SK-N-SH treated with all-trans-retinoic acid at 6 μM for 48 hours (cell line): ENCODE data around the gene EVC.

Experiments
- ATAC-seq: fragments of 200-7000 bp; cut with Tn5 transposase; 3 replicates; pipeline ENCODE4 v1.9.1; 2020; ENCODE audit warnings: mild to moderate bottlenecking, moderate library complexity
- ARNTL ChIP-seq: fragments of 450-650 bp; formaldehyde crosslinking; IDR thresholded peaks from 2 replicates; pipeline ENCODE4 v1.5.0; 2020; ENCODE audit warnings: low read depth, mild to moderate bottlenecking, moderate library complexity, borderline replicate concordance
- BACH2 ChIP-seq: fragments of 250-450 bp; sonication (Bioruptor Pico); IDR thresholded peaks from 2 replicates; pipeline ENCODE4 v1.9.0; 2021; ENCODE audit warnings: mild to moderate bottlenecking, borderline replicate concordance
- CREB5 ChIP-seq: fragments of 250-450 bp; sonication (Bioruptor Pico); IDR thresholded peaks from 2 replicates; pipeline ENCODE4 v1.5.1; 2020; ENCODE audit warnings: low read depth, mild to moderate bottlenecking, moderate library complexity
- CSDC2 ChIP-seq: fragments of 250-450 bp; sonication (Bioruptor Pico); IDR thresholded peaks from 2 replicates; pipeline ENCODE4 v1.5.0; 2020; ENCODE audit warnings: mild to moderate bottlenecking, moderate library complexity
- ESRRG ChIP-seq: fragments of 250-450 bp; sonication (Bioruptor Pico); IDR thresholded peaks from 2 replicates; pipeline ENCODE4 v1.6.1; 2021; ENCODE audit warnings: mild to moderate bottlenecking
- GLIS3 ChIP-seq: fragments of 250-450 bp; sonication (Bioruptor Pico); IDR thresholded peaks from 2 replicates; pipeline ENCODE4 v1.5.0; 2020; ENCODE audit warnings: mild to moderate bottlenecking, moderate library complexity
- ISL1 ChIP-seq: fragments of 250-450 bp; sonication (Bioruptor Pico); IDR thresholded peaks from 2 replicates; pipeline ENCODE4 v2.1.2; 2022; ENCODE audit warnings: mild to moderate bottlenecking, moderate library complexity
- OSR1 ChIP-seq: fragments of 250-450 bp; sonication (Bioruptor Pico); IDR thresholded peaks from 2 replicates; pipeline ENCODE4 v1.8.0; 2022; ENCODE audit warnings: moderate library complexity, mild to moderate bottlenecking, inconsistent platforms
- PPARA ChIP-seq: fragments of 250-450 bp; sonication (Bioruptor Pico); IDR thresholded peaks from 2 replicates; pipeline ENCODE4 v1.5.0; 2020; ENCODE audit warnings: mild to moderate bottlenecking, borderline replicate concordance
- RARB ChIP-seq: fragments of 250-450 bp; sonication (Bioruptor Pico); IDR thresholded peaks from 2 replicates; pipeline ENCODE4 v1.8.0; 2021; ENCODE audit warnings: mild to moderate bottlenecking, moderate library complexity
- SNAI2 ChIP-seq: fragments of 250-450 bp; sonication (Bioruptor Pico); IDR thresholded peaks from 2 replicates; pipeline ENCODE4 v1.5.0; 2020; ENCODE audit warnings: mild to moderate bottlenecking, moderate library complexity
- TCF4 ChIP-seq: fragments of 250-450 bp; sonication (Bioruptor Pico); IDR thresholded peaks from 2 replicates; pipeline ENCODE4 v1.8.0; 2021; ENCODE audit warnings: mild to moderate bottlenecking, moderate library complexity, borderline replicate concordance
- ZC3H10 ChIP-seq: fragments of 250-450 bp; sonication (Bioruptor Pico); IDR thresholded peaks from 2 replicates; pipeline ENCODE4 v1.5.1; 2021; ENCODE audit warnings: mild to moderate bottlenecking, moderate library complexity
- ZFP3 ChIP-seq: fragments of 250-450 bp; sonication (Bioruptor Pico); IDR thresholded peaks from 2 replicates; pipeline ENCODE4 v1.5.0; 2020; ENCODE audit warnings: mild to moderate bottlenecking, moderate library complexity
- ZFP30 ChIP-seq: fragments of 450-650 bp; formaldehyde crosslinking; IDR thresholded peaks from 2 replicates; pipeline ENCODE4 v1.5.0; 2022; ENCODE audit warnings: mild to moderate bottlenecking, moderate library complexity
- ZNF565 ChIP-seq: fragments of 450-650 bp; formaldehyde crosslinking; conservative IDR thresholded peaks from 2 replicates; pipeline ENCODE4 v1.5.0; 2020; ENCODE audit warnings: low read depth, mild to moderate bottlenecking, moderate library complexity
- ZNF70 ChIP-seq: fragments of 450-650 bp; formaldehyde crosslinking; IDR thresholded peaks from 2 replicates; pipeline ENCODE4 v1.5.0; 2020; ENCODE audit warnings: mild to moderate bottlenecking, moderate library complexity
- ZNF8 ChIP-seq: fragments of 450-650 bp; formaldehyde crosslinking; IDR thresholded peaks from 2 replicates; pipeline ENCODE4 v1.5.0; 2020; ENCODE audit warnings: mild to moderate bottlenecking, moderate library complexity
- TF ChIP-seq, protein P1 (sequence below): fragments of 250-450 bp; sonication (Bioruptor Pico); IDR thresholded peaks from 2 replicates; pipeline ENCODE4 v1.5.1; 2021; ENCODE audit warnings: mild to moderate bottlenecking, moderate library complexity
- TF ChIP-seq, protein P2 (sequence below): fragments of 250-450 bp; sonication (Bioruptor Pico); IDR thresholded peaks from 2 replicates; pipeline ENCODE4 v1.8.0; 2020; ENCODE audit warnings: mild to moderate bottlenecking, moderate library complexity, borderline replicate concordance
- TF ChIP-seq, protein P3 (sequence below): fragments of 250-450 bp; sonication (Bioruptor Pico); IDR thresholded peaks from 2 replicates; pipeline ENCODE4 v1.5.0; 2020; ENCODE audit warnings: mild to moderate bottlenecking, moderate library complexity
- TF ChIP-seq, protein P4 (sequence below): fragments of 250-450 bp; sonication (Bioruptor Pico); IDR thresholded peaks from 2 replicates; pipeline ENCODE4 v1.8.0; 2021; ENCODE audit warnings: low read depth, mild to moderate bottlenecking, moderate library complexity, borderline replicate concordance

EVC gene

DNA sequence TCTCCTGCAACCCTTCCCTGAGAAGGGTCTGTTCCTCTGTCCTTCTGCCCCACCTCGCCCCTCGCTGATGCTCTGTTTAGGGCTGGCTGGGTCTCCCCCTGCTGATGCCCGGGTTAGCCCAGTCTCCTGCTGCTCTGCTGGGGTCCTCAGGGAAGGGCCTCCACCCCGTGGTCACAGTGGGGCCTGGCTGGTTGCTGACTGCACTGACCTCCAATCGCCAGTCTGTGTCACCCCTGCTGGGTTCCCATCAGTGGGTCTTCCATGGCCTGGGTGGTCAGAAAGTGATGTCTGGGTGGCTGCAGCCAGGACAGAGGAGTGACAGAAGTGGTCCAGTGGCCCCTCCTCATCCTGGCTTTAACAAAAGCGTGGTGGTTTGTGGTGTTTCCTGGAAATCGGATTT, 44.7 kb downstream of the EVC start:
- no peak for ATAC-seq
- no peak for TF ChIP-seq TCF4 (CRISPR knock-in tag)
- no peak for TF ChIP-seq ARNTL (CRISPR knock-in tag)
- TF ChIP-seq ZFP3: no peak
- no peak for TF ChIP-seq ZFP30 (CRISPR knock-in tag)
- TF ChIP-seq CREB5 (CRISPR knock-in tag): no peak
- TF ChIP-seq ISL1 (CRISPR knock-in tag): no peak
- no peak for TF ChIP-seq GLIS3 (CRISPR knock-in tag)
- TF ChIP-seq ESRRG (CRISPR knock-in tag): no peak
- no peak for TF ChIP-seq ZNF565 (CRISPR knock-in tag)
- TF ChIP-seq ZNF70 (CRISPR knock-in tag): no peak
- TF ChIP-seq, protein P1, sequence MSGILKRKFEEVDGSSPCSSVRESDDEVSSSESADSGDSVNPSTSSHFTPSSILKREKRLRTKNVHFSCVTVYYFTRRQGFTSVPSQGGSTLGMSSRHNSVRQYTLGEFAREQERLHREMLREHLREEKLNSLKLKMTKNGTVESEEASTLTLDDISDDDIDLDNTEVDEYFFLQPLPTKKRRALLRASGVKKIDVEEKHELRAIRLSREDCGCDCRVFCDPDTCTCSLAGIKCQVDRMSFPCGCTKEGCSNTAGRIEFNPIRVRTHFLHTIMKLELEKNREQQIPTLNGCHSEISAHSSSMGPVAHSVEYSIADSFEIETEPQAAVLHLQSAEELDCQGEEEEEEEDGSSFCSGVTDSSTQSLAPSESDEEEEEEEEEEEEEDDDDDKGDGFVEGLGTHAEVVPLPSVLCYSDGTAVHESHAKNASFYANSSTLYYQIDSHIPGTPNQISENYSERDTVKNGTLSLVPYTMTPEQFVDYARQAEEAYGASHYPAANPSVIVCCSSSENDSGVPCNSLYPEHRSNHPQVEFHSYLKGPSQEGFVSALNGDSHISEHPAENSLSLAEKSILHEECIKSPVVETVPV (CRISPR knock-in tag): no peak
- TF ChIP-seq, protein P2, sequence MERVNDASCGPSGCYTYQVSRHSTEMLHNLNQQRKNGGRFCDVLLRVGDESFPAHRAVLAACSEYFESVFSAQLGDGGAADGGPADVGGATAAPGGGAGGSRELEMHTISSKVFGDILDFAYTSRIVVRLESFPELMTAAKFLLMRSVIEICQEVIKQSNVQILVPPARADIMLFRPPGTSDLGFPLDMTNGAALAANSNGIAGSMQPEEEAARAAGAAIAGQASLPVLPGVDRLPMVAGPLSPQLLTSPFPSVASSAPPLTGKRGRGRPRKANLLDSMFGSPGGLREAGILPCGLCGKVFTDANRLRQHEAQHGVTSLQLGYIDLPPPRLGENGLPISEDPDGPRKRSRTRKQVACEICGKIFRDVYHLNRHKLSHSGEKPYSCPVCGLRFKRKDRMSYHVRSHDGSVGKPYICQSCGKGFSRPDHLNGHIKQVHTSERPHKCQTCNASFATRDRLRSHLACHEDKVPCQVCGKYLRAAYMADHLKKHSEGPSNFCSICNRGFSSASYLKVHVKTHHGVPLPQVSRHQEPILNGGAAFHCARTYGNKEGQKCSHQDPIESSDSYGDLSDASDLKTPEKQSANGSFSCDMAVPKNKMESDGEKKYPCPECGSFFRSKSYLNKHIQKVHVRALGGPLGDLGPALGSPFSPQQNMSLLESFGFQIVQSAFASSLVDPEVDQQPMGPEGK (CRISPR knock-in tag): no peak
- no peak for TF ChIP-seq SNAI2 (CRISPR knock-in tag)
- no peak for TF ChIP-seq PPARA (CRISPR knock-in tag)
- no peak for TF ChIP-seq BACH2 (CRISPR knock-in tag)

DNA sequence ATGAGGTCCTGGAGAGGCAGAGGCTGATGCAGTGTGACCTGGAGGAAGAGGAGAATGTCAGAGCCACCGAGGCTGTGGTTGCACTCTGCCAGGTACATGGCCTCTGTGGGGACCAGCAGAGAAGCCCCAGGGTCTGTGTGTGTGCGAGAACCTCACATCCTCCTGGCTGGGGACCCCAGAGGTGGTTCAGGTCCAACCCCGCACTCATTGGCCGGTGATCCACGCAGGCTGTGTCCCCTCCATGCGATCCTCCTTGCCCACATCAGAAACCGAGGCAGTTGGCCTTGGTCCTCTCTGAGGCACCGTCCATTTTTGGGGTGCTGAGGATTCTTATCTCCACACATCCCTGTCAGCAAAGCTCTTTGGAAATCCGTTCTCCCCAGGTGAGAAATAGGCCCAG, 45.3 kb downstream of the EVC start:
- no peak for ATAC-seq

More for the DNA sequence above, 45.3 kb downstream of the EVC start:
- TF ChIP-seq ARNTL (CRISPR knock-in tag) (no peak), CREB5 (CRISPR knock-in tag) (no peak), RARB (CRISPR knock-in tag) (no peak), SNAI2 (CRISPR knock-in tag) (no peak), TCF4 (CRISPR knock-in tag) (no peak), ZNF8 (CRISPR knock-in tag) (no peak), OSR1 (CRISPR knock-in tag) (no peak), BACH2 (CRISPR knock-in tag) (no peak), GLIS3 (CRISPR knock-in tag) (no peak), CSDC2 (no peak), PPARA (CRISPR knock-in tag) (no peak), ZNF70 (CRISPR knock-in tag) (no peak), ISL1 (CRISPR knock-in tag) (no peak), ZNF565 (CRISPR knock-in tag) (no peak), ZC3H10 (CRISPR knock-in tag) (no peak), ESRRG (CRISPR knock-in tag) (no peak)
- TF ChIP-seq, protein P3, sequence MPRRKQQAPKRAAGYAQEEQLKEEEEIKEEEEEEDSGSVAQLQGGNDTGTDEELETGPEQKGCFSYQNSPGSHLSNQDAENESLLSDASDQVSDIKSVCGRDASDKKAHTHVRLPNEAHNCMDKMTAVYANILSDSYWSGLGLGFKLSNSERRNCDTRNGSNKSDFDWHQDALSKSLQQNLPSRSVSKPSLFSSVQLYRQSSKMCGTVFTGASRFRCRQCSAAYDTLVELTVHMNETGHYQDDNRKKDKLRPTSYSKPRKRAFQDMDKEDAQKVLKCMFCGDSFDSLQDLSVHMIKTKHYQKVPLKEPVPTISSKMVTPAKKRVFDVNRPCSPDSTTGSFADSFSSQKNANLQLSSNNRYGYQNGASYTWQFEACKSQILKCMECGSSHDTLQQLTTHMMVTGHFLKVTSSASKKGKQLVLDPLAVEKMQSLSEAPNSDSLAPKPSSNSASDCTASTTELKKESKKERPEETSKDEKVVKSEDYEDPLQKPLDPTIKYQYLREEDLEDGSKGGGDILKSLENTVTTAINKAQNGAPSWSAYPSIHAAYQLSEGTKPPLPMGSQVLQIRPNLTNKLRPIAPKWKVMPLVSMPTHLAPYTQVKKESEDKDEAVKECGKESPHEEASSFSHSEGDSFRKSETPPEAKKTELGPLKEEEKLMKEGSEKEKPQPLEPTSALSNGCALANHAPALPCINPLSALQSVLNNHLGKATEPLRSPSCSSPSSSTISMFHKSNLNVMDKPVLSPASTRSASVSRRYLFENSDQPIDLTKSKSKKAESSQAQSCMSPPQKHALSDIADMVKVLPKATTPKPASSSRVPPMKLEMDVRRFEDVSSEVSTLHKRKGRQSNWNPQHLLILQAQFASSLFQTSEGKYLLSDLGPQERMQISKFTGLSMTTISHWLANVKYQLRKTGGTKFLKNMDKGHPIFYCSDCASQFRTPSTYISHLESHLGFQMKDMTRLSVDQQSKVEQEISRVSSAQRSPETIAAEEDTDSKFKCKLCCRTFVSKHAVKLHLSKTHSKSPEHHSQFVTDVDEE (CRISPR knock-in tag): no peak
- TF ChIP-seq, protein P1 (CRISPR knock-in tag): no peak
- TF ChIP-seq, protein P4, sequence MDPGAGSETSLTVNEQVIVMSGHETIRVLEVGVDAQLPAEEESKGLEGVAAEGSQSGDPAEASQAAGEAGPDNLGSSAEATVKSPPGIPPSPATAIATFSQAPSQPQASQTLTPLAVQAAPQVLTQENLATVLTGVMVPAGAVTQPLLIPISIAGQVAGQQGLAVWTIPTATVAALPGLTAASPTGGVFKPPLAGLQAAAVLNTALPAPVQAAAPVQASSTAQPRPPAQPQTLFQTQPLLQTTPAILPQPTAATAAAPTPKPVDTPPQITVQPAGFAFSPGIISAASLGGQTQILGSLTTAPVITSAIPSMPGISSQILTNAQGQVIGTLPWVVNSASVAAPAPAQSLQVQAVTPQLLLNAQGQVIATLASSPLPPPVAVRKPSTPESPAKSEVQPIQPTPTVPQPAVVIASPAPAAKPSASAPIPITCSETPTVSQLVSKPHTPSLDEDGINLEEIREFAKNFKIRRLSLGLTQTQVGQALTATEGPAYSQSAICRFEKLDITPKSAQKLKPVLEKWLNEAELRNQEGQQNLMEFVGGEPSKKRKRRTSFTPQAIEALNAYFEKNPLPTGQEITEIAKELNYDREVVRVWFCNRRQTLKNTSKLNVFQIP (CRISPR knock-in tag): no peak
- TF ChIP-seq, protein P2 (CRISPR knock-in tag): no peak
